Heart left ventricle (tissue), 16 donors: ENCODE results near the gene NOTCH3. TPM values are rescaled to one million over a fixed set of nuclear protein-coding genes. Genes with fewer than 3 reads are reported as not detected.

Source experiments
- ATAC-seq, 4 donors: fragments of 200-7000 bp; cut with Tn5 transposase; one replicate each; pipeline ENCODE4 v1.9.1; 2020 to 2022; ENCODE audit warnings: moderate library complexity in 4 of 4, mild to moderate bottlenecking in 3 of 4, moderate number of reproducible peaks in 1 of 4
- DNase-seq, 5 donors: peaks; one replicate each; pipeline ENCODE4 v3.0.0-alpha.2; 2020
- H3K27ac ChIP-seq, 12 donors: fragments of 200-600 bp; sonication (generic) in 4 of 12; one replicate each; pipeline versions ENCODE4 v1.5.0 to v1.8.0; 2016 to 2022; ENCODE audit warnings: mild to moderate bottlenecking in 2 of 12
- H3K27me3 ChIP-seq, 9 donors: fragments of 200-600 bp; sonication (generic) in 2 of 9; one replicate each; pipeline versions ENCODE4 v1.5.1 to v1.8.0; 2016 to 2022; ENCODE audit warnings: mild to moderate bottlenecking in 3 of 9
- H3K36me3 ChIP-seq, 9 donors: fragments of 200-600 bp; sonication (generic) in 2 of 9; one replicate each; pipeline versions ENCODE4 v1.5.0 to v1.8.0; 2018 to 2022; ENCODE audit warnings: mild to moderate bottlenecking in 2 of 9
- H3K4me1 ChIP-seq, 12 donors: fragments of 200-600 bp; sonication (generic) in 4 of 12; one replicate each; pipeline versions ENCODE4 v1.5.0 to v1.8.0; 2016 to 2022; ENCODE audit warnings: mild to moderate bottlenecking in 3 of 12
- H3K4me3 ChIP-seq, 12 donors: fragments of 200-600 bp; sonication (generic) in 4 of 12; one replicate each; pipeline versions ENCODE4 v1.5.0 to v1.8.0; 2017 to 2022; ENCODE audit warnings: mild to moderate bottlenecking in 9 of 12, moderate library complexity in 4 of 12
- H3K9me3 ChIP-seq, 12 donors: fragments of 200-600 bp; sonication (generic) in 4 of 12; one replicate each; pipeline versions ENCODE4 v1.5.0 to v1.8.0; 2016 to 2022; ENCODE audit warnings: mild to moderate bottlenecking in 1 of 12
- POLR2A ChIP-seq, 2 donors: fragments of 450-650 bp; IDR thresholded peaks; one replicate each; pipeline ENCODE4 v1.6.1; 2017; ENCODE audit warnings: antibody characterized with exemption in 2 of 2, mild to moderate bottlenecking in 2 of 2, moderate library complexity in 2 of 2
- WGBS, 4 donors: extraction: QIAGEN DNeasy Blood & Tissue Kit in 2 of 4; methylation state at CpG; one replicate each; pipeline versions ENCODE4 v1.1.5 to v1.1.7; 2013 to 2018; 5-methylcytosine and 5-hydroxymethylcytosine counted together
- intact Hi-C, 10 donors: fragments of 100-400 bp; cut with DNase I; formaldehyde crosslinking; loops; one replicate each; pipeline versions ENCODE4 v1.11.1 to v1.14.2; 2022
- polyA plus RNA-seq, 2 donors: library from polyadenylated mRNA; stranded (reverse); fragments of 200-250 nt; gene quantifications; one replicate each; pipeline ENCODE4 v1.2.3, GENCODE V29; 2013
- total RNA-seq, 9 donors: library from RNA; depleted of rRNA in 2 of 9; stranded (reverse); fragments of >200 nt in 2 of 9; fragmentation: NEBNext Ultra II Directional in 3 of 9; extraction: Animal tissue kit (Norgen Biotek cat#: 25700) in 3 of 9; gene quantifications; one replicate each; pipeline versions ENCODE4 v1.1.0 to v1.2.4, GENCODE V29; 2016 to 2023
- TF ChIP-seq, protein P1 (sequence below), 12 donors: fragments of 200-600 bp; sonication (generic) in 4 of 12; IDR thresholded peaks; one replicate each; pipeline versions ENCODE4 v1.5.0 to v1.8.0; 2018 to 2022; ENCODE audit warnings: antibody characterized with exemption in 12 of 12, mild to moderate bottlenecking in 5 of 12
- donor health status: ischemic (EF 13 %, LVEDD 7.1; RV severe dilation, severe dysfunction).
- donor health status: healthy with polysubstance abuse.
- donor health status: DM: no; HTN: yes; CAD: no.
- donor health status: DM: no; HTN: no; CAD: no.
- donor health status: ischemic (EF 25% LVEDD 6.9; RV normal size, moderate dysfunction).
- donor health status: ischemic (EF 25% LVEDD 5.7; RV mildly dilated, moderate dysfunction).
- donor health status: healthy.
- donor health status: DM: yes; HTN: yes; CAD: no.
- donor health status: ischemic (EF 35%, LVEDD 5.7; RV mildly dilated, moderate dysfunction).
- donor health status: nonischemic (EF 11% LVEDD 7.7; RV severe dilation, severe dysfunction).
- donor health status: DM: yes; HTN: yes; CAD: no.
- donor health status: PGD.
- donor health status: ischemic (EF 29% LVEDD 5.4; RV normal size, mild dysfunction).
- donor health status: nonischemic (EF 23%, LVEDD 6.1; RV moderate dilation, normal function).

NOTCH3 gene
- total and polyA plus RNA-seq, 11 donors, result 16.7 to 77.2 (median 29.6) TPM

DNA sequence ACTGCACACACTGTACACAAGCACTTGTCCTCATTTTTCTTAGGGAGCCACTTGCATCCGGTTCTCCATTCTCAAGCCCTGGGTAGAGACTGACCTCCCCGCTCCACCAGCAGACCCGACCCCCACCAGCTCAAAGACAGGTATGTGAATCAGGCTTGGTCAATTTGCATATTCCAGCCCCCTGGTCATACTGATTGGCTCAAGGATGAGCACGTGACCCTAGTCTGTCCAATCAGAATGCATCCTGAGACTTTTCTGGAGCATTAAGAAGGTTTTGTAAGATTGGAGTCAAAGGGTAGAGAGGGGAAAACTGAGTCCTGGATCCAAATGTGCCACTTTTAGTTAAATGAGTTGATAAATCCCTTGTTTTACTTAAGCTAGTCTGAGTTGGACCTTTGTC, 34.1 kb downstream of the NOTCH3 start:
- Histone ChIP-seq H3K27me3 (no peaks in the 10 kb centered on the region), H3K9me3 (peaks cover 0 to 22% (median 4%) of the 10 kb centered on the region in 12 donors), H3K27ac (no peak overlapping the region), H3K36me3 (peaks cover 0 to 75% (median 15%) of the 10 kb centered on the region in 9 donors), H3K4me3 (no peak overlapping the region), H3K4me1 (no peaks in the 10 kb centered on the region)
- intact Hi-C loops, result no loop called here
- ATAC-seq, result no peak
- WGBS, 4 donors, result 66 to 75% (median 70%) methylated on average over 4 of the region's 4 CpGs
- no peak for DNase-seq
- TF ChIP-seq POLR2A (IDR thresholded peaks at IDR 0.05), result no peak
- TF ChIP-seq, protein P1, sequence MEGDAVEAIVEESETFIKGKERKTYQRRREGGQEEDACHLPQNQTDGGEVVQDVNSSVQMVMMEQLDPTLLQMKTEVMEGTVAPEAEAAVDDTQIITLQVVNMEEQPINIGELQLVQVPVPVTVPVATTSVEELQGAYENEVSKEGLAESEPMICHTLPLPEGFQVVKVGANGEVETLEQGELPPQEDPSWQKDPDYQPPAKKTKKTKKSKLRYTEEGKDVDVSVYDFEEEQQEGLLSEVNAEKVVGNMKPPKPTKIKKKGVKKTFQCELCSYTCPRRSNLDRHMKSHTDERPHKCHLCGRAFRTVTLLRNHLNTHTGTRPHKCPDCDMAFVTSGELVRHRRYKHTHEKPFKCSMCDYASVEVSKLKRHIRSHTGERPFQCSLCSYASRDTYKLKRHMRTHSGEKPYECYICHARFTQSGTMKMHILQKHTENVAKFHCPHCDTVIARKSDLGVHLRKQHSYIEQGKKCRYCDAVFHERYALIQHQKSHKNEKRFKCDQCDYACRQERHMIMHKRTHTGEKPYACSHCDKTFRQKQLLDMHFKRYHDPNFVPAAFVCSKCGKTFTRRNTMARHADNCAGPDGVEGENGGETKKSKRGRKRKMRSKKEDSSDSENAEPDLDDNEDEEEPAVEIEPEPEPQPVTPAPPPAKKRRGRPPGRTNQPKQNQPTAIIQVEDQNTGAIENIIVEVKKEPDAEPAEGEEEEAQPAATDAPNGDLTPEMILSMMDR (IDR thresholded peaks at IDR 0.05), result no peak

DNA sequence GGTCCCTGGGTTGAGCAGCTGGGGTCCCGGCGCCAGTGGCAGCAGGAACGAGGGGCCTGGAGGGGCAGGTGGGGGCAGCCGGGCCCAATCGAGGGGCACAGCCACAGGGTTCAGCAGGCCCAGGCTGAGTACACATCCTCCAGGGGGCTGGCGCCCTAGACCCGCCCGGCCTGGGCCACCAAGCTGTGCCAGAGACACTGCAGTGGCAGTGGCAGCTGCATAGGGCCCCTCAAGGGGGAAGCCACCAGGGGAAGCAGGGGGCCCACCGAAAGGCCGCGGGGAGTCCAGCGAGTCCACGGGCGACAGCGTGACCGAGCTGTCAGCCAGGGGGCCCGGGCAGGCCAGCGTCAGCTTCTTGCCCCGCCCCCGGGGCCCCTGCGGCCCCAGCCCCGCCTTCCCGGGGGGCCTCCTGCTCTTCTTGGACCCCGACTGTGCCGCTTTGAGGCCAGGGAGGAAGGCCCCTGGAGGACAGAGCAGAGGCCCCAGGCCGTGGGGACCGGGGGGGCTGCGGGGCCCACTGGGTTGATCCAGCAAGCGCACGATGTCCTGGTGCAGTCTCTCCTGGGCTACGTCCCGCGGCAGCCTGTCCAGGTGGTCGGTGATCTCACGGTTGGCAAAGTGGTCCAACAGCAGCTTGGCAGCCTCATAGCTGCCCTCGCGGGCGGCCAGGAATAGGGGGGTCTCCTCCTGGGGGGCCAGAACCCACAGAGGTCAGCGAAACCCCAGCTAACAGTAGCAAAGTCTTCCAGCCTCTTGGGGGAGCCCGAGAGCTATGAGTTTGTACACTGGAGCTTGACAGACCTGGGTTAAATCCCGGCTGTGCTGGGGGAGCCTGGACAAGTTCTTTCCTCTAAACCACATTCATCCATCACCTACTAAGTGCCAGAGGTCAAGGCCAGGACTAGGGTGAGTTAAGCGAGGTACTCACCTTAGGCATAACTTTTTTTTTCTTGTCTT, 39.5 kb downstream of the NOTCH3 start:
- 79 to 94% (median 93%) methylated on average over 16 to 42 of the region's 42 CpGs for WGBS, 4 donors
- intact Hi-C loops, result no loop called here

DNA sequence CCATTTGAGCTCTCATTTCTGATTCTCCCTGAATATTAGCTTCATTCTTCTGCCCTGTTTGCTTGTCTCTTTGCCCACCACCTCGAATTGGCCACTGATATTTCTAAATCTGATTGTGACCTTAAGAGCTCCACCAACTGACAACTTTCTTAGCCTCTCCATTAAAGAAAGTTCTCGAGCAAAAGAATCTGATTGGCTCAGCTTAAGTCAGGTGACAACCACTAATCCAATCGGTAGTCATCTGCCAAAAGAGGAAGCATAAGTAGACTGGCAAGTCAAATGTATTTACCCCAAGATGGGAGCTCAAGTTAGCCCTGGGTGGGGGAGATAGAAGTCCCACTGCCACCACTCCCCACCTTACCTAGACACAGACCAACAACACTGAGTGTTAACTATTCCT, 41.5 kb downstream of the NOTCH3 start:
- ATAC-seq, result no peak
- intact Hi-C loops, result no loop called here
- TF ChIP-seq, protein P1 (IDR thresholded peaks at IDR 0.05), result no peak
- no peak for TF ChIP-seq POLR2A (IDR thresholded peaks at IDR 0.05)
- no peak overlapping the region for H3K4me3 ChIP-seq
- no peaks in the 10 kb centered on the region for H3K4me1 ChIP-seq
- peaks cover 0 to 23% (median 7%) of the 10 kb centered on the region in 12 donors for H3K9me3 ChIP-seq
- DNase-seq, result no peak
- peaks cover 0 to 30% (median 0%) of the 10 kb centered on the region in 9 donors for H3K36me3 ChIP-seq
- H3K27me3 ChIP-seq, result no peaks in the 10 kb centered on the region
- no peak overlapping the region for H3K27ac ChIP-seq
- 71 to 75% (median 74%) methylated on average over 3 of the region's 3 CpGs for WGBS, 4 donors

More for the DNA sequence above, 39.5 kb downstream of the NOTCH3 start:
- peaks cover 0 to 46% (median 6%) of the 10 kb centered on the region in 9 donors for H3K36me3 ChIP-seq
- H3K27me3 ChIP-seq, result no peaks in the 10 kb centered on the region
- DNase-seq, result no peak
- H3K27ac ChIP-seq, result no peak overlapping the region
- peaks cover 0 to 31% (median 12%) of the 10 kb centered on the region in 12 donors for H3K9me3 ChIP-seq
- TF ChIP-seq, protein P1 (IDR thresholded peaks at IDR 0.05), result peak in 6 of 12 donors; percentile 16 to 45 (median 31)
- no peak for TF ChIP-seq POLR2A (IDR thresholded peaks at IDR 0.05)
- ATAC-seq, result peak in 2 of 4 donors; percentile 34 to 46
- no peaks in the 10 kb centered on the region for H3K4me1 ChIP-seq
- no peak overlapping the region for H3K4me3 ChIP-seq

DNA sequence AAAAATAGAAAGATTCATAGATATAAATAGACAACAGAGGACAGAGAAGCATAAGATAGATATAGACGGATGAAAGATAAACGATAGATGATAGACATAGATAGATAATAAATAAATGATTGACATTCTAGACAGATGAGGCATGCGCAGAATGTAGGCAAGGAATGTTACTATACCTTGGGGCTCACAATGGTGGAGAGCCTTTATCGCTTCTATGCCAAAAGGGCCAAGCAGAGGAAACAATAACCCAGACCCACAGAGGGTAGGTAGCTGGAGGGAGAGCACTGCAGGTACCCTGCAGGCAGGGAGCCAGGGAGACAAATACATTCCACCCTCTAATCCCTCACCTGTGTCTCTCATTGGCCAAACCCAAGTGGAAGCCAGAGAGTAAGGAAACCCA, 44.4 kb downstream of the NOTCH3 start:
- no peak for ATAC-seq
- TF ChIP-seq, protein P1 (IDR thresholded peaks at IDR 0.05), result no peak
- no peak for TF ChIP-seq POLR2A (IDR thresholded peaks at IDR 0.05)
- intact Hi-C loops, result no loop called here

More for the DNA sequence above, 44.4 kb downstream of the NOTCH3 start:
- Histone ChIP-seq H3K4me1 (no peaks in the 10 kb centered on the region), H3K9me3 (peaks cover 0 to 27% (median 9%) of the 10 kb centered on the region in 12 donors), H3K36me3 (peaks cover 0 to 12% (median 0%) of the 10 kb centered on the region in 9 donors), H3K27me3 (no peaks in the 10 kb centered on the region), H3K4me3 (no peak overlapping the region), H3K27ac (no peak overlapping the region)
- 91 to 96% (median 94%) methylated on average over 4 of the region's 4 CpGs for WGBS, 4 donors
- no peak for DNase-seq
